Fibroblast of lung (primary cell): ENCODE data around the gene NUDT22. TPM values are rescaled to one million over a fixed set of nuclear protein-coding genes. Genes with fewer than 3 reads are reported as not detected.

ENCODE experiments used
- DNase-seq, 2 donors: peaks; one replicate each; pipeline versions ENCODE4 v3.0.0 to v3.0.0-alpha.2; 2010; ENCODE audit warnings: low read depth in 2 of 2
- H2AFZ ChIP-seq: 2 replicates; pipeline ENCODE4 v1.5.1; 2012; ENCODE audit warnings: low read length, control low read depth, inconsistent platforms
- H3K27ac ChIP-seq: 2 replicates; pipeline ENCODE4 v1.5.1; 2011; ENCODE audit warnings: low read length, control low read depth; ENCODE audit not compliant: insufficient read depth
- H3K27me3 ChIP-seq: 2 replicates; pipeline ENCODE4 v1.5.1; 2011; ENCODE audit warnings: mild to moderate bottlenecking, low read length; ENCODE audit not compliant: control insufficient read depth, insufficient read depth
- H3K36me3 ChIP-seq: 2 replicates; pipeline ENCODE4 v1.5.1; 2011; ENCODE audit warnings: low read length; ENCODE audit not compliant: control insufficient read depth, insufficient read depth
- H3K4me1 ChIP-seq: 2 replicates; pipeline ENCODE4 v1.5.1; 2011; ENCODE audit warnings: low read length; ENCODE audit not compliant: control insufficient read depth, insufficient read depth; ENCODE audit errors: extremely low read depth
- H3K4me2 ChIP-seq: 2 replicates; pipeline ENCODE4 v1.5.1; 2011; ENCODE audit warnings: low read length, control low read depth; ENCODE audit not compliant: insufficient read depth; ENCODE audit errors: extremely low read depth
- H3K4me3 ChIP-seq, 4 experiments: fragments of 200-600 bp in 1 of 4; sonication (generic) in 1 of 4; replicated peaks in 1 of 4; 2 replicates each; pipeline ENCODE4 v1.5.1; 2011 to 2016; ENCODE audit warnings: low read length in 4 of 4, low read depth in 3 of 4, mild to moderate bottlenecking in 3 of 4, control low read depth in 2 of 4, inconsistent platforms in 1 of 4, mixed read lengths in 1 of 4; ENCODE audit not compliant: insufficient read depth in 1 of 4; ENCODE audit errors: control extremely low read depth in 1 of 4
- H3K79me2 ChIP-seq: 2 replicates; pipeline ENCODE4 v1.5.1; 2012; ENCODE audit warnings: mild to moderate bottlenecking, low read length, inconsistent platforms; ENCODE audit not compliant: control insufficient read depth, insufficient read depth
- H3K9ac ChIP-seq: 2 replicates; pipeline ENCODE4 v1.5.1; 2011; ENCODE audit warnings: mild to moderate bottlenecking, low read length, control low read depth; ENCODE audit not compliant: insufficient read depth
- H3K9me3 ChIP-seq: 2 replicates; pipeline ENCODE4 v1.5.1; 2012; ENCODE audit warnings: low read depth, low read length; ENCODE audit not compliant: control insufficient read depth, insufficient read depth
- H4K20me1 ChIP-seq: 2 replicates; pipeline ENCODE4 v1.5.1; 2011; ENCODE audit warnings: low read length; ENCODE audit not compliant: control insufficient read depth, insufficient read depth; ENCODE audit errors: extremely low read depth
- CTCF ChIP-seq, 2 donors: IDR thresholded peaks in 1 of 2; conservative IDR thresholded peaks in 1 of 2; 1 replicate in 1 of 2; 2 replicates in 1 of 2; pipeline ENCODE4 v1.5.1; 2011 to 2012; ENCODE audit warnings: low read length in 2 of 2, control low read depth in 1 of 2, inconsistent platforms in 1 of 2, low read depth in 1 of 2, mild to moderate bottlenecking in 1 of 2
- EZH2 ChIP-seq: IDR thresholded peaks from 2 replicates; pipeline ENCODE4 v1.5.1; 2012; ENCODE audit warnings: low read length, control low read depth, mild to moderate bottlenecking; ENCODE audit errors: missing control alignments
- polyA plus RNA-seq, 2 donors: library from polyadenylated mRNA; depleted of rRNA in 1 of 2; stranded (reverse) in 1 of 2; unstranded in 1 of 2; fragments of >200 nt; gene quantifications; 2 replicates each; pipeline ENCODE4 v1.2.1, GENCODE V29; 2011 to 2012; ENCODE audit warnings: missing spikeins in 1 of 2
- total RNA-seq: library from RNA; depleted of rRNA; stranded (reverse); fragments of >200 nt; gene quantifications from 2 replicates; pipeline ENCODE4 v1.2.1, GENCODE V29; 2014

Gene NUDT22
- total and polyA plus RNA-seq, 2 donors (not counting 1 experiment from before 2014, with no cell fraction given), result 18.5 to 71.5 TPM

DNA sequence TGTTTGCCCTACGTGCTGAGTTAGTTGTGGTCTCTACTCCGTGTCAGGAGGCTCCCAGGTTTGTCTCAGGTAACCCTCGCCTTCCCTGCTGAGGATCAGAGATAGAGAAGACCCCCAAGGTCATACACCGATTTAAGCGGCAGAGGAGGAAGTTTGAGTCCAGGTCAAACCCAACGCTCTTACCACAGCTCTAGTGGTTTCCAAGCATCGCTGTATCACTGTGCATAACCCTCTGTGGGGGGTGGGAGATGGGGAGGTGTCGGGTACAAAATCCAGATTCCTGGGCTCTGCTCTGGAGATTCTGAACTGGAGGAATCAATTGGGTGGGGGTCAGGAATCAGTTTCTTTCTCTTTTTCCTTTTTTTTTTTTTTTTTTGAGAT lies 4.9 kb downstream of the NUDT22 start:
- Histone ChIP-seq H3K27me3 (no peaks in the 10 kb centered on the region), H3K79me2 (peaks cover 15% of the 10 kb centered on the region), H3K27ac (no peak overlapping the region), H3K9ac (peak overlapping the region; percentile 61), H3K4me3 (peak overlapping the region; percentile 59 to 80 (median 65)), H3K9me3 (no peaks in the 10 kb centered on the region), H4K20me1 (no peaks in the 10 kb centered on the region), H3K36me3 (peaks cover 2% of the 10 kb centered on the region), H3K4me2 (peak overlapping the region; percentile 92), H3K4me1 (peaks cover 9% of the 10 kb centered on the region), H2AFZ (peak overlapping the region; percentile 24)
- no peak for DNase-seq
- no peak for TF ChIP-seq CTCF (conservative IDR thresholded peaks at IDR 0.05 in 1 of 2, IDR thresholded peaks at IDR 0.05 in 1 of 2; ENCODE audit: low read depth in 1 of 2, low read length in 2 of 2)
- no peak for TF ChIP-seq EZH2

GRCh38 chr11:64231546-64231945 lies 5.5 kb downstream of the NUDT22 start:
- TF ChIP-seq EZH2, result no peak
- Histone ChIP-seq H3K27me3 (no peaks in the 10 kb centered on the region), H3K4me3 (no peak overlapping the region), H3K4me1 (peaks cover 9% of the 10 kb centered on the region), H3K79me2 (peaks cover 15% of the 10 kb centered on the region), H3K27ac (no peak overlapping the region), H3K9ac (no peak overlapping the region), H2AFZ (no peak overlapping the region), H3K36me3 (peaks cover 2% of the 10 kb centered on the region), H3K9me3 (no peaks in the 10 kb centered on the region), H4K20me1 (no peaks in the 10 kb centered on the region), H3K4me2 (no peak overlapping the region)
- no peak for DNase-seq

GRCh38 chr11:64232182-64232966 lies 6.3 kb downstream of the NUDT22 start:
- no peaks in the 10 kb centered on the region for H3K27me3 ChIP-seq
- no peak overlapping the region for H3K4me2 ChIP-seq
- no peak overlapping the region for H3K27ac ChIP-seq
- no peak overlapping the region for H3K9ac ChIP-seq
- TF ChIP-seq CTCF (conservative IDR thresholded peaks at IDR 0.05 in 1 of 2, IDR thresholded peaks at IDR 0.05 in 1 of 2; ENCODE audit: low read depth in 1 of 2, low read length in 2 of 2), result no peak
- no peak for TF ChIP-seq EZH2
- no peaks in the 10 kb centered on the region for H4K20me1 ChIP-seq
- peaks cover 7% of the 10 kb centered on the region for H3K4me1 ChIP-seq
- no peak for DNase-seq
- H3K36me3 ChIP-seq, result peaks cover 6% of the 10 kb centered on the region
- no peak overlapping the region for H2AFZ ChIP-seq
- no peaks in the 10 kb centered on the region for H3K9me3 ChIP-seq
- peaks cover 8% of the 10 kb centered on the region for H3K79me2 ChIP-seq
- no peak overlapping the region for H3K4me3 ChIP-seq
